Smooth muscle cell (in vitro differentiated cells): ENCODE data around the gene NMUR1. TPM values are rescaled to one million over a fixed set of nuclear protein-coding genes. Genes with fewer than 3 reads are reported as not detected.

Experiments used
- DNase-seq: peaks from one replicate; lab custom pipeline; 2025; ENCODE audit not compliant: unreplicated experiment; lab: John Stamatoyannopoulos, UW
- H2AFZ ChIP-seq: fragments of 200-600 bp; sonication (generic); 2 replicates; pipeline ENCODE4 v1.6.0; 2016; ENCODE audit warnings: antibody characterized with exemption, low read depth, mild to moderate bottlenecking
- H3F3A ChIP-seq: fragments of 200-600 bp; sonication (generic); 2 replicates; pipeline ENCODE4 v1.6.0; 2017; ENCODE audit warnings: antibody characterized with exemption, low read depth
- H3K27ac ChIP-seq: fragments of 200-600 bp; sonication (generic); 2 replicates; pipeline ENCODE4 v1.5.1; 2016; ENCODE audit warnings: low read depth, mild to moderate bottlenecking
- H3K27me3 ChIP-seq: fragments of 200-600 bp; sonication (generic); 2 replicates; pipeline ENCODE4 v1.6.1; 2016; ENCODE audit warnings: low read depth, mild to moderate bottlenecking
- H3K36me3 ChIP-seq: fragments of 200-600 bp; sonication (generic); 2 replicates; pipeline ENCODE4 v1.5.1; 2016; ENCODE audit warnings: low read depth
- H3K4me1 ChIP-seq: fragments of 200-600 bp; sonication (generic); 2 replicates; pipeline ENCODE4 v1.5.1; 2016; ENCODE audit warnings: low read depth
- H3K4me2 ChIP-seq: fragments of 200-600 bp; sonication (generic); 2 replicates; pipeline ENCODE4 v1.6.0; 2016; ENCODE audit warnings: mild to moderate bottlenecking
- H3K4me3 ChIP-seq: fragments of 200-600 bp; sonication (generic); 2 replicates; pipeline ENCODE4 v1.5.1; 2016; ENCODE audit warnings: mild to moderate bottlenecking
- H3K79me2 ChIP-seq: fragments of 200-600 bp; sonication (generic); 2 replicates; pipeline ENCODE4 v1.6.0; 2016; ENCODE audit warnings: low read depth, mild to moderate bottlenecking
- H3K9ac ChIP-seq: fragments of 200-600 bp; sonication (generic); 2 replicates; pipeline ENCODE4 v1.6.0; 2016; ENCODE audit warnings: low read depth
- H3K9me3 ChIP-seq: fragments of 200-600 bp; sonication (generic); replicated peaks from 2 replicates; pipeline ENCODE4 v1.5.1; 2016; ENCODE audit warnings: low read depth
- H4K20me1 ChIP-seq: fragments of 200-600 bp; sonication (generic); 2 replicates; pipeline ENCODE4 v1.6.0; 2016; ENCODE audit warnings: low read depth
- CTCF ChIP-seq: fragments of 200-600 bp; sonication (generic); IDR thresholded peaks from 2 replicates; pipeline ENCODE4 v1.5.1; 2017; ENCODE audit warnings: borderline replicate concordance, mild to moderate bottlenecking, antibody characterized with exemption; ENCODE audit not compliant: insufficient read depth, poor library complexity, severe bottlenecking
- WGBS: methylation state at CpG from one replicate; pipeline ENCODE4 v1.1.7; 2016; ENCODE audit warnings: low lambda C conversion rate; 5-methylcytosine and 5-hydroxymethylcytosine counted together
- polyA plus RNA-seq: library from polyadenylated mRNA; unstranded; fragments of >200 nt; fragmentation: Nextera tagmentation; extraction: Ambion mirVana; gene quantifications from 2 replicates; pipeline ENCODE4 v1.2.1, GENCODE V29; 2016
- total RNA-seq: library from RNA; depleted of rRNA; stranded (reverse); fragments of >200 nt; gene quantifications from 2 replicates; pipeline ENCODE4 v1.2.3, GENCODE V29; 2014

Gene NMUR1
- total and polyA plus RNA-seq, 2 experiments from 2014 or later: not detected

- no peaks in the 10 kb centered on the region for H3F3A ChIP-seq
- TF ChIP-seq CTCF: no peak
- H3K4me2 ChIP-seq: no peak overlapping the region
- no peak overlapping the region for H3K9ac ChIP-seq
- no peak overlapping the region for H3K27ac ChIP-seq
- DNase-seq: no peak
- no peaks in the 10 kb centered on the region for H3K79me2 ChIP-seq
- H3K4me1 ChIP-seq: peaks cover under 1% of the 10 kb centered on the region
- no peaks in the 10 kb centered on the region for H4K20me1 ChIP-seq
- H2AFZ ChIP-seq: no peak overlapping the region
- H3K4me3 ChIP-seq: no peak overlapping the region
- no peaks in the 10 kb centered on the region for H3K9me3 ChIP-seq
- WGBS: 94% methylated on average over 5 of the region's 5 CpGs
- H3K27me3 ChIP-seq: no peaks in the 10 kb centered on the region
- H3K36me3 ChIP-seq: no peaks in the 10 kb centered on the region
These were observed 11.5 kb downstream of the NMUR1 start for GRCh38 chr2:231518771-231519170.

- Histone ChIP-seq H3K9ac (no peak overlapping the region), H2AFZ (no peak overlapping the region), H3K27me3 (no peaks in the 10 kb centered on the region), H3K9me3 (no peaks in the 10 kb centered on the region), H3K4me1 (peaks cover 4% of the 10 kb centered on the region), H3K4me3 (no peak overlapping the region), H3K79me2 (no peaks in the 10 kb centered on the region), H3K4me2 (no peak overlapping the region), H3F3A (no peaks in the 10 kb centered on the region), H4K20me1 (no peaks in the 10 kb centered on the region), H3K27ac (no peak overlapping the region), H3K36me3 (no peaks in the 10 kb centered on the region)
- TF ChIP-seq CTCF: no peak
- WGBS: 89% methylated on average over 4 of the region's 4 CpGs
- DNase-seq: no peak
These were observed 14.6 kb downstream of the NMUR1 start for GRCh38 chr2:231515603-231516002.

GRCh38 chr2:231514951-231515297 lies 15.3 kb downstream of the NMUR1 start:
- H2AFZ ChIP-seq: peak overlapping the region; percentile 94
- peaks cover 4% of the 10 kb centered on the region for H3K4me1 ChIP-seq
- no peaks in the 10 kb centered on the region for H3K27me3 ChIP-seq
- H3F3A ChIP-seq: no peaks in the 10 kb centered on the region
- peak overlapping the region; percentile 90 for H3K4me2 ChIP-seq
- no peak overlapping the region for H3K27ac ChIP-seq
- TF ChIP-seq CTCF: no peak
- H3K36me3 ChIP-seq: no peaks in the 10 kb centered on the region
- H4K20me1 ChIP-seq: no peaks in the 10 kb centered on the region
- peak overlapping the region; percentile 66 for H3K4me3 ChIP-seq
- no peaks in the 10 kb centered on the region for H3K9me3 ChIP-seq
- H3K9ac ChIP-seq: peak overlapping the region; percentile 80
- WGBS: 49% methylated on average over 7 of the region's 7 CpGs
- H3K79me2 ChIP-seq: no peaks in the 10 kb centered on the region
- DNase-seq: no peak

- no peaks in the 10 kb centered on the region for H4K20me1 ChIP-seq
- WGBS: 3% methylated on average over 75 of the region's 87 CpGs
- peak overlapping the region; percentile 94 for H2AFZ ChIP-seq
- peak overlapping the region; percentile 66 for H3K4me3 ChIP-seq
- H3K9ac ChIP-seq: peak overlapping the region; percentile 80
- peaks cover 4% of the 10 kb centered on the region for H3K4me1 ChIP-seq
- DNase-seq: peak; percentile 94
- H3K27me3 ChIP-seq: no peaks in the 10 kb centered on the region
- peak overlapping the region; percentile 90 for H3K4me2 ChIP-seq
- no peaks in the 10 kb centered on the region for H3K9me3 ChIP-seq
- TF ChIP-seq CTCF: no peak
- H3F3A ChIP-seq: no peaks in the 10 kb centered on the region
- H3K79me2 ChIP-seq: no peaks in the 10 kb centered on the region
- no peaks in the 10 kb centered on the region for H3K36me3 ChIP-seq
- H3K27ac ChIP-seq: peak overlapping the region; percentile 72
These were observed 15.9 kb downstream of the NMUR1 start for GRCh38 chr2:231514225-231514950.
